HEK293T (cell line): ENCODE measurements around the gene LRBA.

ENCODE experiments used
- ARNT ChIP-seq: fragments of 450-650 bp; IDR thresholded peaks from 2 replicates; pipeline ENCODE4 v1.6.1; 2017; ENCODE audit warnings: mild to moderate bottlenecking
- FOXA1 ChIP-seq: fragments of 450-650 bp; IDR thresholded peaks from 2 replicates; pipeline ENCODE4 v1.6.1; 2016; ENCODE audit warnings: mild to moderate bottlenecking
- FOXK2 ChIP-seq: fragments of 450-650 bp; IDR thresholded peaks from 2 replicates; pipeline ENCODE4 v1.6.1; 2016; ENCODE audit warnings: mild to moderate bottlenecking
- FOXM1 ChIP-seq: fragments of 450-650 bp; IDR thresholded peaks from 2 replicates; pipeline ENCODE4 v1.6.1; 2017; ENCODE audit warnings: mild to moderate bottlenecking, borderline replicate concordance
- HDGF ChIP-seq: fragments of 450-650 bp; IDR thresholded peaks from 2 replicates; pipeline ENCODE4 v1.6.1; 2017; ENCODE audit warnings: antibody characterized with exemption, borderline replicate concordance
- LEF1 ChIP-seq: fragments of 450-650 bp; IDR thresholded peaks from 2 replicates; pipeline ENCODE4 v1.6.1; 2017; ENCODE audit warnings: mild to moderate bottlenecking, borderline replicate concordance
- NFRKB ChIP-seq: fragments of 450-650 bp; IDR thresholded peaks from 2 replicates; pipeline ENCODE4 v1.6.1; 2016; ENCODE audit warnings: mild to moderate bottlenecking, moderate library complexity
- PKNOX1 ChIP-seq: fragments of 450-650 bp; IDR thresholded peaks from 2 replicates; pipeline ENCODE4 v1.6.1; 2016
- SP1 ChIP-seq: fragments of 450-650 bp; IDR thresholded peaks from 2 replicates; pipeline ENCODE4 v1.6.1; 2017
- SUZ12 ChIP-seq: fragments of 450-650 bp; IDR thresholded peaks from 2 replicates; pipeline ENCODE4 v1.6.1; 2016; ENCODE audit warnings: mild to moderate bottlenecking
- TARDBP ChIP-seq: fragments of 450-650 bp; IDR thresholded peaks from 2 replicates; pipeline ENCODE4 v1.6.1; 2016
- ZNF384 ChIP-seq: fragments of 450-650 bp; IDR thresholded peaks from 2 replicates; pipeline ENCODE4 v1.6.1; 2016

- TF ChIP-seq FOXM1 (no peak), ZNF384 (no peak), SP1 (no peak), LEF1 (no peak), ARNT (no peak), SUZ12 (no peak), FOXK2 (no peak), NFRKB (no peak), PKNOX1 (no peak), FOXA1 (no peak), TARDBP (no peak), HDGF (no peak)
Observed at GRCh38 chr4:150259861-150260567, 755.1 kb downstream of the LRBA start.
